Measurements from ENCODE around the gene MS4A10.

- TF ChIP-seq CTCF (IDR thresholded peaks at IDR 0.05 in 8 of 11, conservative IDR thresholded peaks at IDR 0.05 in 3 of 11) = no peak
- TF ChIP-seq POLR2A (IDR thresholded peaks at IDR 0.05) = no peak
- no peak for TF ChIP-seq POLR2AphosphoS5 (IDR thresholded peaks at IDR 0.05)
These were observed 64.7 kb downstream of the MS4A10 start for GRCh38 chr11:60849641-60850520.

All from spleen (tissue), 7 donors.